BLaER1 treated with 17β-estradiol and CSF1 and Interleukin-3, amounts not matched to agents 10 nM and 100 nM (cell line): Measurements from ENCODE around the gene THYN1.

Source experiments
- H3K27ac ChIP-seq, 11 experiments: shearing (Covaris generic); formaldehyde crosslinking; 2 replicates each; pipeline ENCODE4 v1.8.1; 2022
- H3K27me3 ChIP-seq, 11 experiments: shearing (Covaris generic); formaldehyde crosslinking; 2 replicates each; pipeline ENCODE4 v1.8.1; 2022
- H3K36me3 ChIP-seq, 11 experiments: shearing (Covaris generic); formaldehyde crosslinking; 2 replicates each; pipeline ENCODE4 v1.8.1; 2022
- H3K4me1 ChIP-seq, 10 experiments: shearing (Covaris generic); formaldehyde crosslinking; 2 replicates each; pipeline ENCODE4 v1.8.1; 2022
- H3K4me2 ChIP-seq, 11 experiments: shearing (Covaris generic); formaldehyde crosslinking; 2 replicates each; pipeline ENCODE4 v1.8.1; 2022
- H3K4me3 ChIP-seq, 10 experiments: shearing (Covaris generic); formaldehyde crosslinking; 2 replicates each; pipeline ENCODE4 v1.8.1; 2022
- H3K9ac ChIP-seq, 11 experiments: shearing (Covaris generic); formaldehyde crosslinking; 2 replicates each; pipeline ENCODE4 v1.8.1; 2022
- H3K9me3 ChIP-seq, 11 experiments: shearing (Covaris generic); formaldehyde crosslinking; replicated peaks in 1 of 11; 2 replicates each; pipeline ENCODE4 v1.8.1; 2022
- H4K20me1 ChIP-seq, 11 experiments: shearing (Covaris generic); formaldehyde crosslinking; 2 replicates each; pipeline ENCODE4 v1.8.1; 2022
- Cebpa-rat ChIP-seq, 11 experiments: shearing (Covaris generic); IDR thresholded peaks; 2 replicates each; pipeline ENCODE4 v1.8.1; 2022

THYN1 gene

DNA sequence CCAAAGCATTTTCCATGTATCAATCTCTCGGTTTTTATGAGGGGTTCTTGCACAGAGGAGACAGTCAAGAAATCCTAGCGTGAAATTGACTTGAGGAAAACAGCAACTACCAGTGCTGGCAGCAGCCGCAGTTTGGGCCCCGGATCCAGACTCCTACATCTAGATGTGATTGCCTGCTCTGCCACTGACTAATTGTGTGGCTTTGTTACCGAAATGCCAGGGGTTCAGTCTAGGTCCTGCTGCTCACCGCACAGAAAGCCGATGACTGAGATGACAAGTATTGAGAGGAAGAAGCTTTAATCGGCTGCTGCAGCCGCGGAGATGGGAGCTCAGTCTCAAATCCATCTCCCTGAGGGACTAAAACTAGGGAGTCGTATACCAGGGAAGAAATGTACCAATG lies 14.8 kb upstream of the THYN1 start:
- H3K4me2 ChIP-seq = peak overlapping the region in 3 of 11 experiments; percentile 25 to 73 (median 60); a peak in 4 of 22 replicates
- no peak overlapping the region for H3K9ac ChIP-seq
- H3K27me3 ChIP-seq = peaks cover 16 to 45% (median 25%) of the 10 kb centered on the region in 11 experiments
- H3K4me1 ChIP-seq = peaks cover 11 to 48% (median 19%) of the 10 kb centered on the region in 10 experiments; a peak in 16 of 20 replicates
- H3K4me3 ChIP-seq = no peak overlapping the region
- H3K27ac ChIP-seq = no peak overlapping the region; a peak in 1 of 22 replicates
- H3K9me3 ChIP-seq = no peaks in the 10 kb centered on the region
- peaks cover 7 to 21% (median 14%) of the 10 kb centered on the region in 11 experiments for H3K36me3 ChIP-seq
- peaks cover 0 to 10% (median 0%) of the 10 kb centered on the region in 11 experiments; a peak in 8 of 22 replicates for H4K20me1 ChIP-seq
- TF ChIP-seq Cebpa-rat (IDR thresholded peaks at IDR 0.05) = no peak

DNA sequence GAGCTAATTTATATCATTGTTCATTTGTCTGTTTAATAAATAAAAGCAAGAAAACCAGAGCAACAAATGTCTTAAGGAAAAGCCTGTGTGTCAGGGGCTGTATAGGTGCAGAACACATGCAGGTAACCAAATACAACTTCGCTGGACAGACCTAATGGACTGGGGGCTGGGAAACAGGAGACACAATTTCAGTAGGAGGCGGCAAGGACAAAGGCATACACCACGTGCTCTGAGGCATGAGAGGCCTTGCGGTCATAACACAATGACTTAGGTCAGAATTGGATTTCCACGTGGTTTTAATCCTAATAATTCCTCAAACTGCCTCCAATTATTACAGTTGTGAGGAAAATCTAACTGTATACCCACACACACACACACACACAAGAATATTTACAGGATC lies 14.3 kb upstream of the THYN1 start:
- Histone ChIP-seq H3K9ac (0 out of 22 replicates have a peak overlapping the region, but pooled peaks of 2 of the 11 experiments have one; percentile 5 to 11), H3K9me3 (no peaks in the 10 kb centered on the region), H4K20me1 (peaks cover 0 to 13% (median 0%) of the 10 kb centered on the region in 11 experiments; a peak in 6 of 22 replicates), H3K4me3 (no peak overlapping the region), H3K4me1 (peaks cover 9 to 49% (median 18%) of the 10 kb centered on the region in 10 experiments; a peak in 18 of 20 replicates), H3K36me3 (peaks cover 11 to 26% (median 19%) of the 10 kb centered on the region in 11 experiments), H3K27ac (peak overlapping the region in 3 of 11 experiments; percentile 36 to 67 (median 65); a peak in 5 of 22 replicates), H3K27me3 (peaks cover 11 to 40% (median 20%) of the 10 kb centered on the region in 11 experiments), H3K4me2 (peak overlapping the region in 4 of 11 experiments; percentile 39 to 73 (median 64); a peak in 8 of 22 replicates)
- TF ChIP-seq Cebpa-rat (IDR thresholded peaks at IDR 0.05) = no peak

DNA sequence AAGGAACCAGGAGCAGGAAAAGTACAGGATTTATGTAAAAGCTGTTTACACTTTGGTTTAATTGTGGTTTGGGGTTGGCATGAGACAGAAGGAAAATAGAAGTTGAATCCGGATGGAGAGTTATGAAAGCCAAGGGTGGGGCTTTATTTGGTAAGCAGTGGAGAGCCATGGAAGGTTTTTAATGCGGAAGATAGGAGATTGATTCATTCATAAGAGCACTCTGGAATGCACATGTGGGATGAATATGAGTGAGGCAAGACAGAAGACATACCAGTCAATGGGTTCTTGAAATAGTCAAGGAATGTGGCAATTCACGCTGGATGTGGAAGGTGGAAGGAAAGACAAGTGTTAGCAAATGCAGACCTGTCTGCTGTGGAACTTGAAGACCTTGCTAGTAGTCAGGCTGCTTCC lies 13.7 kb upstream of the THYN1 start:
- peaks cover 5 to 34% (median 14%) of the 10 kb centered on the region in 11 experiments; a peak in 21 of 22 replicates for H3K27me3 ChIP-seq
- H3K9ac ChIP-seq = peak overlapping the region in 2 of 11 experiments; percentile 32 to 41; a peak in 2 of 22 replicates
- H3K4me3 ChIP-seq = no peak overlapping the region
- H3K4me1 ChIP-seq = peaks cover 16 to 55% (median 24%) of the 10 kb centered on the region in 10 experiments; a peak in 19 of 20 replicates
- peak overlapping the region in 5 of 11 experiments; percentile 31 to 73 (median 60); a peak in 12 of 22 replicates for H3K4me2 ChIP-seq
- H3K36me3 ChIP-seq = peaks cover 14 to 31% (median 25%) of the 10 kb centered on the region in 11 experiments
- TF ChIP-seq Cebpa-rat (IDR thresholded peaks at IDR 0.05) = peak in 1 of 11 experiments; percentile 49; a peak in 2 of 22 replicates
- H3K9me3 ChIP-seq = no peaks in the 10 kb centered on the region
- peak overlapping the region in 4 of 11 experiments; percentile 43 to 67 (median 59); a peak in 7 of 22 replicates for H3K27ac ChIP-seq
- H4K20me1 ChIP-seq = peaks cover 0 to 19% (median 0%) of the 10 kb centered on the region in 11 experiments; a peak in 7 of 22 replicates

DNA sequence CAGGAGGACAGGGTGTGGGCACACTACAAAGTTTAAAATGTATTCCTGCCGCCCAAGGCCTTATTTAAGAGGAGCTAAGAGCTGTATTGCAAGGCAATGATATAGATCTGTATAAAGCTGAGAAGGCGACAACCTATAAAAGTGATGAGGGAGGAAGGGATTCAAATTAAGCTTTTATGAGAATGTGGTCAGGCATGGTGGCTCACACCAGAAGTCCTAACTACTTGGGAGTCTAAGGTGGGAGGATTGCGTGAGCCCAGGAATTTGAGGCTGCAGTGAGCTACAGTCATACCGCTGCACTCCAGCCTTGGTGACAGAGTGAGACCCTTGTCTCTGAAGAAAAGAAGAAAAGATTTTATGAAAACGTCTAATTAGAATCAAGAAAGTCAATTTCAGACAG lies 13.3 kb upstream of the THYN1 start:
- H3K27ac ChIP-seq = peak overlapping the region in 4 of 11 experiments; percentile 43 to 67 (median 56); a peak in 7 of 22 replicates
- H3K9me3 ChIP-seq = no peaks in the 10 kb centered on the region
- H3K36me3 ChIP-seq = peaks cover 17 to 35% (median 29%) of the 10 kb centered on the region in 11 experiments
- peaks cover 0 to 23% (median 0%) of the 10 kb centered on the region in 11 experiments; a peak in 7 of 22 replicates for H4K20me1 ChIP-seq
- H3K9ac ChIP-seq = peak overlapping the region in 2 of 11 experiments; percentile 32 to 41; a peak in 3 of 22 replicates
- no peak overlapping the region for H3K4me3 ChIP-seq
- H3K4me1 ChIP-seq = peaks cover 20 to 59% (median 28%) of the 10 kb centered on the region in 10 experiments; a peak in 19 of 20 replicates
- no peak for TF ChIP-seq Cebpa-rat (IDR thresholded peaks at IDR 0.05)
- peak overlapping the region in 5 of 11 experiments; percentile 31 to 73 (median 60); a peak in 12 of 22 replicates for H3K4me2 ChIP-seq
- H3K27me3 ChIP-seq = peaks cover under 1 to 30% (median 10%) of the 10 kb centered on the region in 11 experiments; a peak in 18 of 22 replicates

DNA sequence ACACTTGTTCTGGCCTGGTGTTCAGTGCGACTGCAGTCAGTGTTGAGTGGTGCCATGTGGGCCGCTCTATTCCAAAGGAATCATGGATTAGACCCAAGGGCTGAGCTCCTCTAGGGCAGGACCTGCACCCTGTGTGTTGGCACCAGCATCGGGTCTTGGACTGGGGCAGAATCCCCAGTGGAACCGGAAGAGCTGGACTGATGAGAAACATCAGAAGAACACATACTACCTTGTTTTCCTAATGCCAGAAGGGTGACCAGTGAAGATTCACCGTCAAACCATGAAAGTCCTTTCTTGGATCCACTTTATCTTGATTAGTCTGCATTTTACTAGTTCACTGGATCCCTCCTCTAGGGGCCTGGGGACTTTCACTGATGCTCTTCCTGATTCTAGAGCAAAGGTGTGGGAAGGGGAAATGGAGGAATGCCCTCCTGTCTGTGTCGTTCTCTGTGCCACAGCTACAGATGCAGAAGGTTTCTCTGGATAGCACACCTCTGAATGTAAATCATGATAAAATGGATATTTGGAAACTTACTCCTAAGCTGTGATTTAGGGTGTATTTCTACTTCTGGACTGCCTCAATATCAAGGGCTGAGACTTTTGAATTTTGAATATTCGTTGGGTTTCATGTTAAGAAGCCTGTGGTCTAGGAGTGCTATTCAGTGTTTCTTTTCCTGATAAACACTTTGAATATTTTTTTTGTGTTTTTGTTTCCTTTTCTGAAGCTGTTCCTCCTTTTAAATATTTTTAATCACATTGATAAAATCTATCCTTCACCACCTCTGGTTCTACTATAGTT lies 12.0 kb upstream of the THYN1 start:
- Histone ChIP-seq H3K27ac (no peak overlapping the region), H3K4me2 (peak overlapping the region in 3 of 11 experiments; percentile 16 to 24 (median 21); a peak in 4 of 22 replicates)
- no peak for TF ChIP-seq Cebpa-rat (IDR thresholded peaks at IDR 0.05)

DNA sequence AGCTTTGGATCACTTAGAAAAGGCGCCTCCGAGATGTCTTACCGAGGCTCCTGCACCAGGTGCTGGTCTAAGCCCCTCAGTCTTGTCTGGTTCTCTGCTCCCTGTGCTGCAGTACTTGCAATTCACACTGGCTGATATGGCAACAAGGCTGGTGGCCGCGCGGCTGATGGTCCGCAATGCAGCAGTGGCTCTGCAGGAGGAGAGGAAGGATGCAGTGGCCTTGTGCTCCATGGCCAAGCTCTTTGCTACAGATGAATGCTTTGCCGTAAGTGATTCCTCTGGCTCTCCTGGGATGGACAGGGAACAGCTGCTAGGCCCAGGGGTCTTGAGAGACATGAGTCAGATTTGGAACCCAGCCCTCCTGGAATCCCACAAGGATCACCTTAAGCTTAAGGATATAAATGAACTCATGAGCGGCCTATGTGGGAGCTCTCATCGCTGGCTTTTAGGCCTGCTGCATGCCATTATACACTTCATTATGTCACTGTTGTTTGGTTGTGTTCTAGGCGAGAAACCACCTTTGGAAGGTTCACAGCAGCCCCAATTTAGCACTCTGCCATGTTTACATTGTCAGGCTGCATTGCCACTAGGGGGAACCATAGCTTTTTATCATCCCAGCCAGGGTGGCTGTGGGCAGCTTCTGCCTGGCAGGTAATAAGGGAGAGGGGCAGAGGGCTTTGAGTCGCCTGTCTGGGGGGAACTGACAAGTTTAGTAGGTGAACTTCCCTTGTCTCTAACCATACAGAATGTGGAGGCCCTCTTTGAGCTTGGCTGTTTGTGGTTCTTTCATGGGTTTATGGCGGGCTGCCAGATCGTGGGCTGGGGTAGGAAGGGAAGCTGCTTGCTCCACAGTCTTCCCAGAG lies 8.7 kb upstream of the THYN1 start:
- Histone ChIP-seq H4K20me1 (peaks cover 0 to 24% (median 0%) of the 10 kb centered on the region in 11 experiments; a peak in 6 of 22 replicates), H3K9me3 (no peaks in the 10 kb centered on the region), H3K9ac (no peak overlapping the region; a peak in 1 of 22 replicates), H3K27ac (peak overlapping the region in 4 of 11 experiments; percentile 70 to 74 (median 70); a peak in 5 of 22 replicates), H3K4me2 (peak overlapping the region; percentile 67 to 92 (median 81); a peak in 21 of 22 replicates), H3K36me3 (peaks cover 42 to 74% (median 65%) of the 10 kb centered on the region in 11 experiments), H3K27me3 (no peaks in the 10 kb centered on the region), H3K4me3 (no peak overlapping the region), H3K4me1 (peaks cover 31 to 74% (median 38%) of the 10 kb centered on the region in 10 experiments)
- TF ChIP-seq Cebpa-rat (IDR thresholded peaks at IDR 0.05) = no peak

More for the DNA sequence above, 12.0 kb upstream of the THYN1 start:
- Histone ChIP-seq H4K20me1 (peaks cover 0 to 24% (median 0%) of the 10 kb centered on the region in 11 experiments; a peak in 7 of 22 replicates), H3K27me3 (peaks cover 0 to 17% (median 9%) of the 10 kb centered on the region in 11 experiments; a peak in 12 of 22 replicates), H3K9me3 (no peaks in the 10 kb centered on the region), H3K4me1 (peaks cover 26 to 72% (median 37%) of the 10 kb centered on the region in 10 experiments), H3K4me3 (no peak overlapping the region), H3K36me3 (peaks cover 21 to 43% (median 36%) of the 10 kb centered on the region in 11 experiments), H3K9ac (no peak overlapping the region)

DNA sequence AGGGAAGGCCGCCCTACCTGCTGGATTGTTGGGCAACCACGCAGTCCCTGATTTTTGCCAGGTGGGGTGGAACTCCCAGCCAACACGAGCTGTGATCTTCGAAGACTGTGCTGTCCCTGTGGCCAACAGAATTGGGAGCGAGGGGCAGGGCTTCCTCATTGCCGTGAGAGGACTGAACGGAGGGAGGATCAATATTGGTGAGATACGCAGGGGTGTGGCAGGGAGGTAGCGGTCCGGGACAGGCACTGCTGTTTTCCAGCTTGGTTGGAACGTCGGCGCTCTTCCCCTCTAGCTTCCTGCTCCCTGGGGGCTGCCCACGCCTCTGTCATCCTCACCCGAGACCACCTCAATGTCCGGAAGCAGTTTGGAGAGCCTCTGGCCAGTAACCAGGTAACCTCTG lies 7.8 kb upstream of the THYN1 start:
- Histone ChIP-seq H3K4me2 (peak overlapping the region; percentile 67 to 92 (median 81)), H3K36me3 (peaks cover 42 to 81% (median 69%) of the 10 kb centered on the region in 11 experiments)

More for the DNA sequence above, 7.8 kb upstream of the THYN1 start:
- H3K27me3 ChIP-seq = no peaks in the 10 kb centered on the region
- TF ChIP-seq Cebpa-rat (IDR thresholded peaks at IDR 0.05) = no peak
- H4K20me1 ChIP-seq = peaks cover 0 to 24% (median 1%) of the 10 kb centered on the region in 11 experiments; a peak in 6 of 22 replicates
- H3K4me1 ChIP-seq = peaks cover 31 to 65% (median 33%) of the 10 kb centered on the region in 10 experiments
- H3K4me3 ChIP-seq = peak overlapping the region in 3 of 10 experiments; percentile 7 to 26 (median 16); a peak in 3 of 20 replicates
- no peaks in the 10 kb centered on the region for H3K9me3 ChIP-seq
- H3K27ac ChIP-seq = peak overlapping the region in 10 of 11 experiments; percentile 9 to 79 (median 70); a peak in 19 of 22 replicates
- H3K9ac ChIP-seq = peak overlapping the region in 10 of 11 experiments; percentile 15 to 51 (median 30); a peak in 12 of 22 replicates
